Left lung (tissue), 10 donors: Measurements from ENCODE around the gene TIMP1. TPM values are rescaled to one million over a fixed set of nuclear protein-coding genes. Genes with fewer than 3 reads are reported as not detected.
A peak's percentile ranks its signal among the peaks of the same experiment; 100 is the strongest.

Experiments
- ATAC-seq: fragments of 200-7000 bp; cut with Tn5 transposase; one replicate; pipeline ENCODE4 v1.9.1; 2020; ENCODE audit warnings: moderate library complexity
- DNase-seq, 4 donors: peaks; one replicate each; pipeline ENCODE4 v3.0.0-alpha.2; 2013 to 2020
- H3K27ac ChIP-seq, 2 donors: fragments of 200-600 bp; sonication (generic) in 1 of 2; one replicate each; pipeline versions ENCODE4 v1.5.0 to v1.8.0; 2020 to 2021
- H3K27me3 ChIP-seq, 2 donors: fragments of 200-600 bp; sonication (generic) in 1 of 2; one replicate each; pipeline versions ENCODE4 v1.5.0 to v1.8.0; 2020 to 2021
- H3K36me3 ChIP-seq, 2 donors: fragments of 200-600 bp; sonication (generic) in 1 of 2; one replicate each; pipeline versions ENCODE4 v1.5.0 to v1.8.0; 2020 to 2021
- H3K4me1 ChIP-seq, 2 donors: fragments of 200-600 bp; one replicate each; pipeline ENCODE4 v1.8.0; 2021
- H3K4me3 ChIP-seq, 2 donors: fragments of 200-600 bp; sonication (generic) in 1 of 2; one replicate each; pipeline versions ENCODE4 v1.5.0 to v1.8.0; 2020 to 2021; ENCODE audit warnings: mild to moderate bottlenecking in 1 of 2
- H3K9me3 ChIP-seq, 2 donors: fragments of 200-600 bp; sonication (generic) in 1 of 2; one replicate each; pipeline versions ENCODE4 v1.5.0 to v1.8.0; 2020 to 2021
- CTCF ChIP-seq, 2 donors: fragments of 200-600 bp; sonication (generic) in 1 of 2; IDR thresholded peaks; one replicate each; pipeline versions ENCODE4 v1.5.0 to v1.8.0; 2021; ENCODE audit warnings: antibody characterized with exemption in 2 of 2
- intact Hi-C, 2 donors: fragments of 100-400 bp; cut with DNase I; formaldehyde crosslinking; loops; one replicate each; pipeline versions ENCODE4 v1.11.2 to v1.14.2; 2022
- polyA plus RNA-seq, 6 donors: library from polyadenylated mRNA; unstranded; fragments of 120-200 nt; gene quantifications; one replicate each; pipeline ENCODE4 v1.2.1, GENCODE V29; 2013; ENCODE audit not compliant: insufficient read length in 6 of 6
- total RNA-seq, 2 donors: library from RNA; stranded (reverse); fragmentation: NEBNext Ultra II Directional; extraction: Animal tissue kit (Norgen Biotek cat#: 25700); gene quantifications; one replicate each; pipeline ENCODE4 v1.2.1, GENCODE V29; 2021
- donor health status: DM: no; HTN: yes; CAD: no.
- donor health status: DM: no; HTN: no; CAD: no.

TIMP1 gene
- total and polyA plus RNA-seq, 8 donors = 107 to 2,737 (median 124) TPM

GRCh38 chrX:47618923-47619485 is 36.8 kb downstream of the TIMP1 start:
- no peaks in the 10 kb centered on the region for H3K9me3 ChIP-seq
- TF ChIP-seq CTCF (IDR thresholded peaks at IDR 0.05) = no peak
- intact Hi-C loops = no loop called here
- H3K27me3 ChIP-seq = peaks cover 0 to 18% of the 10 kb centered on the region in 2 donors
- ATAC-seq (no peak), DNase-seq (no peak)
- no peak overlapping the region for H3K27ac ChIP-seq
- H3K4me3 ChIP-seq = peak overlapping the region in 1 of 2 donors; percentile 31
- peaks cover 0 to 3% of the 10 kb centered on the region in 2 donors for H3K4me1 ChIP-seq
- H3K36me3 ChIP-seq = no peaks in the 10 kb centered on the region

GRCh38 chrX:47619486-47620302 is 37.5 kb downstream of the TIMP1 start, which contains the start of gene SYN1:
SYN1 (minus strand) TSS chrX:47619857; CDS start chrX:47619728, 129 bp downstream.
- peaks cover 0 to 6% of the 10 kb centered on the region in 2 donors for H3K4me1 ChIP-seq
- no peaks in the 10 kb centered on the region for H3K9me3 ChIP-seq
- ATAC-seq (peak; percentile 95), DNase-seq (peak; percentile 66 to 92 (median 86))
- no peak for TF ChIP-seq CTCF (IDR thresholded peaks at IDR 0.05)
- no peak within 1 kb of the TSS for H3K27ac ChIP-seq
- H3K36me3 ChIP-seq = no peaks in the 10 kb centered on the region
- intact Hi-C loops = no loop called here
- H3K27me3 ChIP-seq = peaks cover 0 to 19% of the 10 kb centered on the region in 2 donors
- H3K4me3 ChIP-seq = peak within 1 kb of the TSS in 1 of 2 donors; percentile 31

- Histone ChIP-seq H3K9me3 (no peaks in the 10 kb centered on the region), H3K4me1 (peaks cover 0 to 6% of the 10 kb centered on the region in 2 donors), H3K4me3 (no peak overlapping the region), H3K27ac (no peak overlapping the region), H3K27me3 (peaks cover 0 to 19% of the 10 kb centered on the region in 2 donors), H3K36me3 (no peaks in the 10 kb centered on the region)
- DNase-seq = no peak
- no peak for ATAC-seq
- no peak for TF ChIP-seq CTCF (IDR thresholded peaks at IDR 0.05)
- intact Hi-C loops = no loop called here
These were observed 38.1 kb downstream of the TIMP1 start for GRCh38 chrX:47620303-47620685.

GRCh38 chrX:47621851-47622250 is 39.6 kb downstream of the TIMP1 start:
- peaks cover 0 to 19% of the 10 kb centered on the region in 2 donors for H3K27me3 ChIP-seq
- no peaks in the 10 kb centered on the region for H3K9me3 ChIP-seq
- DNase-seq (no peak), ATAC-seq (no peak)
- no peak for TF ChIP-seq CTCF (IDR thresholded peaks at IDR 0.05)
- peaks cover 0 to 6% of the 10 kb centered on the region in 2 donors for H3K4me1 ChIP-seq
- H3K27ac ChIP-seq = no peak overlapping the region
- intact Hi-C loops = no loop called here
- H3K4me3 ChIP-seq = no peak overlapping the region
- H3K36me3 ChIP-seq = peaks cover 0 to 7% of the 10 kb centered on the region in 2 donors

GRCh38 chrX:47623540-47624027 is 41.3 kb downstream of the TIMP1 start:
- TF ChIP-seq CTCF (IDR thresholded peaks at IDR 0.05) = no peak
- H3K27ac ChIP-seq = no peak overlapping the region
- peaks cover 0 to 8% of the 10 kb centered on the region in 2 donors for H3K4me1 ChIP-seq
- ATAC-seq (peak; percentile 59), DNase-seq (peak; percentile 49 to 73 (median 61))
- intact Hi-C loops = no loop called here
- peaks cover 0 to 19% of the 10 kb centered on the region in 2 donors for H3K27me3 ChIP-seq
- H3K9me3 ChIP-seq = no peaks in the 10 kb centered on the region
- H3K36me3 ChIP-seq = peaks cover 0 to 7% of the 10 kb centered on the region in 2 donors
- H3K4me3 ChIP-seq = no peak overlapping the region
